Left ventricle myocardium superior (tissue), 1 donor: ENCODE measurements around the gene UGT1A7. TPM values are rescaled to one million over a fixed set of nuclear protein-coding genes. Genes with fewer than 3 reads are reported as not detected.

Source experiments
- ATAC-seq: fragments of 200-7000 bp; cut with Tn5 transposase; one replicate; pipeline ENCODE4 v1.9.1; 2020; ENCODE audit warnings: mild to moderate bottlenecking, moderate library complexity
- DNase-seq: peaks from one replicate; pipeline ENCODE4 v3.0.0-alpha.2; 2020
- intact Hi-C: fragments of 100-400 bp; cut with micrococcal nuclease; formaldehyde crosslinking; loops from one replicate; pipeline ENCODE4 v1.11.0; 2022
- total RNA-seq: library from RNA; stranded (reverse); fragmentation: NEBNext Ultra II Directional; extraction: Animal tissue kit (Norgen Biotek cat#: 25700); gene quantifications from one replicate; pipeline ENCODE4 v1.2.1, GENCODE V29; 2021
- donor health status: DM: no; HTN: yes; CAD: no; lungs with severe emphysema.

Gene UGT1A7
- total RNA-seq, 1 donor from 2014 or later = not detected

GRCh38 chr2:233807966-233808935 lies 126.5 kb downstream of the UGT1A7 start:
- intact Hi-C loops = no loop called here
- DNase-seq (no peak), ATAC-seq (no peak)

- intact Hi-C loops = no loop called here
- no peak for ATAC-seq
- no peak for DNase-seq
Observed at GRCh38 chr2:233810385-233810784, 128.7 kb downstream of the UGT1A7 start.

- DNase-seq = no peak
- no peak for ATAC-seq
- intact Hi-C loops = no loop called here
Observed at GRCh38 chr2:233811087-233811486, 129.4 kb downstream of the UGT1A7 start.

- DNase-seq = no peak
- intact Hi-C loops = no loop called here
- ATAC-seq = no peak
Observed at GRCh38 chr2:233811732-233812131, 130.0 kb downstream of the UGT1A7 start.

- ATAC-seq (no peak), DNase-seq (no peak)
- intact Hi-C loops = no loop called here
Observed at GRCh38 chr2:233813236-233814055, 131.7 kb downstream of the UGT1A7 start.

- intact Hi-C loops = no loop called here
- DNase-seq (no peak), ATAC-seq (no peak)
Observed at GRCh38 chr2:233814056-233814835, 132.5 kb downstream of the UGT1A7 start.

GRCh38 chr2:233815861-233816260 lies 134.2 kb downstream of the UGT1A7 start:
- ATAC-seq (no peak), DNase-seq (no peak)
- intact Hi-C loops = no loop called here

GRCh38 chr2:233816334-233816733 lies 134.6 kb downstream of the UGT1A7 start:
- intact Hi-C loops = no loop called here
- ATAC-seq = no peak
- DNase-seq = no peak

GRCh38 chr2:233816771-233817170 lies 135.1 kb downstream of the UGT1A7 start:
- DNase-seq (no peak), ATAC-seq (peak; percentile 18)
- intact Hi-C loops = no loop called here

- DNase-seq = no peak
- intact Hi-C loops = no loop called here
- ATAC-seq = no peak
Observed at GRCh38 chr2:233817361-233817911, 135.7 kb downstream of the UGT1A7 start.

- intact Hi-C loops = no loop called here
- no peak for ATAC-seq
- no peak for DNase-seq
Observed at GRCh38 chr2:233817995-233818638, 136.4 kb downstream of the UGT1A7 start.

GRCh38 chr2:233818639-233819621 lies 137.2 kb downstream of the UGT1A7 start:
- ATAC-seq (no peak), DNase-seq (no peak)
- intact Hi-C loops = no loop called here

GRCh38 chr2:233819884-233820773 lies 138.4 kb downstream of the UGT1A7 start:
- DNase-seq (no peak), ATAC-seq (no peak)
- intact Hi-C loops = no loop called here

GRCh38 chr2:233820774-233821105 lies 139.0 kb downstream of the UGT1A7 start:
- ATAC-seq (no peak), DNase-seq (no peak)
- intact Hi-C loops = no loop called here

GRCh38 chr2:233821196-233821595 lies 139.5 kb downstream of the UGT1A7 start:
- no peak for ATAC-seq
- no peak for DNase-seq
- intact Hi-C loops = no loop called here

GRCh38 chr2:233821709-233822100 lies 140.0 kb downstream of the UGT1A7 start:
- ATAC-seq (no peak), DNase-seq (no peak)
- intact Hi-C loops = no loop called here
